ENCODE data around the gene GCHFR.

GCHFR gene

GRCh38 chr15:40803688-40804087 is 39.8 kb downstream of the GCHFR start:
- H3K4me3 ChIP-seq (ENCODE audit: low read depth, low read length): no peak overlapping the region
- TF ChIP-seq POLR2A (IDR thresholded peaks at IDR 0.05; ENCODE audit: extremely low read depth, insufficient read length) (no peak), MYC (IDR thresholded peaks at IDR 0.05; ENCODE audit: low read depth, low read length) (no peak), MAX (IDR thresholded peaks at IDR 0.05; ENCODE audit: low read depth, low read length) (no peak), CTCF (IDR thresholded peaks at IDR 0.05; ENCODE audit: low read depth, low read length) (no peak)

GRCh38 chr15:40806672-40807027 is 42.8 kb downstream of the GCHFR start:
- DNase-seq (ENCODE audit: low read depth): no peak

More at GRCh38 chr15:40803688-40804087, 39.8 kb downstream of the GCHFR start:
- no peak for DNase-seq (ENCODE audit: low read depth)

DNA sequence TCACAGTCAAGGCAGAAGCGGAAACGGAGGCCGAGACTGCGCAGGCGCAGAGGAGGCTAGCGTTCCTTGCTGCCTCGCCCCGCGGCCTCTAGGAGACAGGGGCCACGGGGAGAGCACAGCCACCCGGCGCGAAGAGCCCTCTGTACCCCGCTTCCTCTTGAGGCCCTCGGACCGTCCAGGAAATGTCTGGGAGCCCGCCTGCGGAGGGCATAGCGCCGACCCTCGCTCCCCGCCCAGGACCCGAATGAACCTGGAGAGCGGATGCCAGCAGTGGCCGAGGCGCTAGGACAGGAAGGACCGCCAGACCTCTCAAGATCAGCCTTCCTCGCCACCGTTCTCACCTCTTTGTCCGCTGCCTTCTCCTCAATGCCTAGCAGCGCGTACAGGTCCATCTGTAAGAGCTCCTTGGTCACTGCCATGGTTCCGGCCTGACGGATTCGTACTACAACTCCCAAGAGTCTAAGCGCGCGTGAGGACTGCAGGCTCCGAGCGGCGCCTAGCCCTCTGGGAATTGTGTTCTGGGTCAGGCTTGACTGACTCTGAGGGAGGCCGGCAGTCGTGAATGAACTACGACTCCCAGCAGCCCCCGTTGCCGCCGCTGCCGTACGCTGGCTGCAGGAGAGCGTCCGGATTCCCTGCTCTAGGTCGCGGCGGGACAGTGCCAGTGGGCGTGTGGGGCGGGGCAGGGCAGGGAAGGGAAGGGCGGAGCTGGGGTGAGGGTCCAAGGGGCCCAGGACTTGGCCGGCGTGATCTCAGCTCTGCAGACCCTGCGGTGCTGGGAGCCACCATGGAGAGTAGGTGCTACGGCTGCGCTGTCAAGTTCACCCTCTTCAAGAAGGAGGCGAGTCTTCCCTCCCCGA is 43.4 kb downstream of the GCHFR start, which contains the start of the genes DNAJC17 and ZFYVE19:
Gene DNAJC17 (minus strand): TSS at position 446 of the 860 bp plus-strand sequence. CDS start 27 bp downstream, at position 419.
Gene ZFYVE19 (plus strand): TSS at position 62 of the 860 bp plus-strand sequence. CDS start 501 bp downstream, at position 563.
- H3K4me3 ChIP-seq (ENCODE audit: low read depth, low read length): peak within 1 kb of the TSS; percentile 97
- peak; percentile 99 for DNase-seq (ENCODE audit: low read depth)
- TF ChIP-seq CTCF (IDR thresholded peaks at IDR 0.05; ENCODE audit: low read depth, low read length): no peak
- TF ChIP-seq MYC (IDR thresholded peaks at IDR 0.05; ENCODE audit: low read depth, low read length): peak; percentile 87
- peak; percentile 76 for TF ChIP-seq POLR2A (IDR thresholded peaks at IDR 0.05; ENCODE audit: extremely low read depth, insufficient read length)
- TF ChIP-seq MAX (IDR thresholded peaks at IDR 0.05; ENCODE audit: low read depth, low read length): peak; percentile 48; the same call in 1 of the 2 replicates

More at GRCh38 chr15:40806672-40807027, 42.8 kb downstream of the GCHFR start:
- TF ChIP-seq MAX (IDR thresholded peaks at IDR 0.05; ENCODE audit: low read depth, low read length): no peak; the same call in 1 of the 2 replicates
- no peak for TF ChIP-seq POLR2A (IDR thresholded peaks at IDR 0.05; ENCODE audit: extremely low read depth, insufficient read length)
- TF ChIP-seq CTCF (IDR thresholded peaks at IDR 0.05; ENCODE audit: low read depth, low read length): no peak
- no peak for TF ChIP-seq MYC (IDR thresholded peaks at IDR 0.05; ENCODE audit: low read depth, low read length)
- H3K4me3 ChIP-seq (ENCODE audit: low read depth, low read length): peak overlapping the region; percentile 97

DNA sequence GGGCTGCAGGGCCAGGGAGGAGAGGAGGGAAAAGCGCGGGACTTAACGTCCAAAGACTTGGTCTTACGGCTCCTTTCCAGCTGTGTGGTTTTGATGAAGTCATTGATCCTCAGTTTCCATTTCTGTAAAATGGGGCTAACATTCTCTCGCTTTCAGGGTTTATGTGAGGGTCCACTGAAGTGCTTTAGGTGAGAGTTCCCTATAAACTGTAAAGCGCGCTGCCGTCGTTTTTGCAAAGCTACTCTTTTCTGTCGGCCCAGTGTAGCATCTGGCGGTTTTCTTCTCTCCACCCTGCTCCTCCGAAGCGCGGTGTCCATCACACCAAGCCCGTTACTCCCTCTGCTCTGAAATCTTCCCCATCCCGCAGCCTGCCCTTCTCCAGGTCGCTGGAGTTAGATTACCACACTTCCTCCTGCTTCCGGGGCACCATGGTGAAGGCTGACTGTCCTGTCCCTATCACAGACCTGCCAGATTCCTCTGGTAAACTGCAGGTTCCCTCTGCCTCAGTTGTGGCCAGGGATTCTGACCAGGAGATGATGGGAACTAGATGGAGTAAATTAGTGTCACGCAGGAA is 44.1 kb downstream of the GCHFR start:
- no peak for TF ChIP-seq CTCF (IDR thresholded peaks at IDR 0.05; ENCODE audit: low read depth, low read length)
- no peak for TF ChIP-seq MYC (IDR thresholded peaks at IDR 0.05; ENCODE audit: low read depth, low read length)
- no peak for TF ChIP-seq MAX (IDR thresholded peaks at IDR 0.05; ENCODE audit: low read depth, low read length)
- TF ChIP-seq POLR2A (IDR thresholded peaks at IDR 0.05; ENCODE audit: extremely low read depth, insufficient read length): no peak
- peak overlapping the region; percentile 97 for H3K4me3 ChIP-seq (ENCODE audit: low read depth, low read length)
- DNase-seq (ENCODE audit: low read depth): peak; percentile 42

DNA sequence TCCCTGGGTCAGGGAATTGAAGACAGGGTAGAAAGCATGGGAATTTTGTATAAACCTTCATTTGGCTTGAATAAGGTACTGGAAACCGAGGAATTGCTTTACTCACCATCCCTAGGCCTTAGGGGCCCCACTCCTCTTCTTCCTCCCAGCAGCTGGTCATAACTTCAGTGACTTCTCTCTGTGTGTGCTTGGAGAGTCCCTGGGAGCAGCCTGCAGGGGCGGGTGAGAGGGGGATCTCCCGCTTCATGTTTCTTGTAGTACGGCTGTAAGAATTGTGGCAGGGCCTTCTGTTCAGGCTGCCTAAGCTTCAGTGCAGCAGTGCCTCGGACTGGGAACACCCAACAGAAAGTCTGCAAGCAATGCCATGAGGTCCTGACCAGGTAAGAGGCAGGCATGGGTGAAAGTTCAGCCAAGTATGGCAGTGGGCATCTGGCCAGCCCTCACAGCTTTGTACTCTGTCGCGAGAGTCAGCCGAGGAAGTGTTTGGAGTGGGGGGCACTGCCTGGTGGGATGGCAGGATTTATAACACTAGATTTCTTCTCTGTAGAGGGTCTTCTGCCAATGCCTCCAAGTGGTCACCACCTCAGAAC is 45.1 kb downstream of the GCHFR start:
- TF ChIP-seq POLR2A (IDR thresholded peaks at IDR 0.05; ENCODE audit: extremely low read depth, insufficient read length): no peak
- TF ChIP-seq MYC (IDR thresholded peaks at IDR 0.05; ENCODE audit: low read depth, low read length): no peak
- no peak for TF ChIP-seq MAX (IDR thresholded peaks at IDR 0.05; ENCODE audit: low read depth, low read length)
- no peak for TF ChIP-seq CTCF (IDR thresholded peaks at IDR 0.05; ENCODE audit: low read depth, low read length)
- no peak overlapping the region for H3K4me3 ChIP-seq (ENCODE audit: low read depth, low read length)

More for the DNA sequence above, 45.1 kb downstream of the GCHFR start:
- DNase-seq (ENCODE audit: low read depth): no peak

Measured in NB4 (cell line).